Measurements from ENCODE around the gene MFSD6L.

The MFSD6L gene

GRCh38 chr17:8821446-8822105, 22.4 kb upstream of the MFSD6L start:
- no peaks in the 10 kb centered on the region for H3K79me2 ChIP-seq (ENCODE audit: insufficient read depth, low read length)
- no peak for ATAC-seq (ENCODE audit: insufficient read depth, low read depth)

GRCh38 chr17:8820311-8821010, 21.3 kb upstream of the MFSD6L start:
- Histone ChIP-seq H3K27ac (ENCODE audit: low read length) (no peak overlapping the region), H3K79me2 (ENCODE audit: insufficient read depth, low read length) (no peaks in the 10 kb centered on the region), H2AFZ (ENCODE audit: low read depth, low read length) (no peak overlapping the region), H4K20me1 (ENCODE audit: insufficient read depth, low read length) (no peaks in the 10 kb centered on the region), H3K4me2 (ENCODE audit: insufficient read depth, low read length) (no peak overlapping the region), H3K4me3 (ENCODE audit: low read depth in 1 of 2, low read length in 2 of 2) (no peak overlapping the region), H3K9ac (ENCODE audit: low read depth, low read length) (no peak overlapping the region), H3K4me1 (ENCODE audit: insufficient read depth, low read length) (peaks cover under 1% of the 10 kb centered on the region), H3K36me3 (ENCODE audit: insufficient read depth, low read length) (peaks cover 46% of the 10 kb centered on the region), H3K9me3 (ENCODE audit: insufficient read depth, low read length, severe bottlenecking) (peaks cover 5% of the 10 kb centered on the region), H3K27me3 (ENCODE audit: insufficient read depth, low read length, poor library complexity) (no peaks in the 10 kb centered on the region)
- DNase-seq (no peak), ATAC-seq (ENCODE audit: insufficient read depth, low read depth) (no peak)
- no peak for TF ChIP-seq CTCF (IDR thresholded peaks at IDR 0.05; ENCODE audit: borderline replicate concordance, extremely low read depth, low read length, poor library complexity, severe bottlenecking)
- TF ChIP-seq EZH2 (IDR thresholded peaks at IDR 0.05; ENCODE audit: borderline replicate concordance, low read depth, low read length, severe bottlenecking): no peak

More at GRCh38 chr17:8821446-8822105, 22.4 kb upstream of the MFSD6L start:
- no peak overlapping the region for H3K4me3 ChIP-seq (ENCODE audit: low read depth in 1 of 2, low read length in 2 of 2)
- H3K27me3 ChIP-seq (ENCODE audit: insufficient read depth, low read length, poor library complexity): no peaks in the 10 kb centered on the region
- no peak overlapping the region for H3K27ac ChIP-seq (ENCODE audit: low read length)
- no peak for DNase-seq
- TF ChIP-seq EZH2 (IDR thresholded peaks at IDR 0.05; ENCODE audit: borderline replicate concordance, low read depth, low read length, severe bottlenecking) (no peak), CTCF (IDR thresholded peaks at IDR 0.05; ENCODE audit: borderline replicate concordance, extremely low read depth, low read length, poor library complexity, severe bottlenecking) (no peak)
- H3K36me3 ChIP-seq (ENCODE audit: insufficient read depth, low read length): peaks cover 47% of the 10 kb centered on the region
- H3K9ac ChIP-seq (ENCODE audit: low read depth, low read length): no peak overlapping the region
- H3K4me2 ChIP-seq (ENCODE audit: insufficient read depth, low read length): no peak overlapping the region
- no peaks in the 10 kb centered on the region for H4K20me1 ChIP-seq (ENCODE audit: insufficient read depth, low read length)
- H3K9me3 ChIP-seq (ENCODE audit: insufficient read depth, low read length, severe bottlenecking): peaks cover 5% of the 10 kb centered on the region
- peaks cover 7% of the 10 kb centered on the region for H3K4me1 ChIP-seq (ENCODE audit: insufficient read depth, low read length)
- no peak overlapping the region for H2AFZ ChIP-seq (ENCODE audit: low read depth, low read length)

GRCh38 chr17:8818654-8819330, 19.6 kb upstream of the MFSD6L start:
- no peaks in the 10 kb centered on the region for H3K27me3 ChIP-seq (ENCODE audit: insufficient read depth, low read length, poor library complexity)
- H4K20me1 ChIP-seq (ENCODE audit: insufficient read depth, low read length): no peaks in the 10 kb centered on the region
- no peak overlapping the region for H2AFZ ChIP-seq (ENCODE audit: low read depth, low read length)
- no peak overlapping the region for H3K4me3 ChIP-seq (ENCODE audit: low read depth in 1 of 2, low read length in 2 of 2)
- H3K9ac ChIP-seq (ENCODE audit: low read depth, low read length): no peak overlapping the region
- no peak overlapping the region for H3K27ac ChIP-seq (ENCODE audit: low read length)
- H3K4me1 ChIP-seq (ENCODE audit: insufficient read depth, low read length): no peaks in the 10 kb centered on the region
- no peak for DNase-seq
- no peak overlapping the region for H3K4me2 ChIP-seq (ENCODE audit: insufficient read depth, low read length)
- H3K9me3 ChIP-seq (ENCODE audit: insufficient read depth, low read length, severe bottlenecking): no peaks in the 10 kb centered on the region
- H3K36me3 ChIP-seq (ENCODE audit: insufficient read depth, low read length): peaks cover 47% of the 10 kb centered on the region
- H3K79me2 ChIP-seq (ENCODE audit: insufficient read depth, low read length): no peaks in the 10 kb centered on the region
- TF ChIP-seq CTCF (IDR thresholded peaks at IDR 0.05; ENCODE audit: borderline replicate concordance, extremely low read depth, low read length, poor library complexity, severe bottlenecking): no peak
- no peak for TF ChIP-seq EZH2 (IDR thresholded peaks at IDR 0.05; ENCODE audit: borderline replicate concordance, low read depth, low read length, severe bottlenecking)
- ATAC-seq (ENCODE audit: insufficient read depth, low read depth): no peak
